Stimulated activated CD4-positive, alpha-beta T cell treated with anti-CD3 and anti-CD28 coated beads, Interleukin-1b, Interleukin-23, amount 100 ng/mL, for 4 hours (primary cell): ENCODE measurements around the gene TTC39B.
A peak's percentile ranks its signal among the peaks of the same experiment; 100 is the strongest.

Experiments used
- DNase-seq, 2 donors: peaks; one replicate each; pipeline ENCODE4 v3.0.0-alpha.2; 2020; ENCODE audit warnings: low read depth in 2 of 2

Gene TTC39B

DNA sequence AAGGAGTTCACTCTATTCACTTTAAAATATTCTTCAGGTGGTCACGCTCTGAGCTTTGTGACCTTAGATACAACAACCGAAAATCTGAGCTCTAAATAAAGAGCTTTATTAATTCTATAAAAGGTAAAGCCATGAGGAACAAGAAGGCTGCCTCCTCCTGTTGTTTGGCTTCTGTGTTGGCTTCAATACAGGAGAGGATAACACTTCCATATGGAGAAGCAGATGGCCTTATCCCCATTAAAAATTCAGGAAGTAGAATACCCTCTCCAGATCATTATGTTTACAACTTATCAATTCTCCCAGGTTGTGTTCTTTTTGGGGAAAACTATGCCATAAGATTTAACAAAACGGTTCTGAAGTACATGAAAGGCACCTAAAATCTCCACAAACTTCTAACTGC lies 128.4 kb downstream of the TTC39B start:
- DNase-seq: no peak

DNA sequence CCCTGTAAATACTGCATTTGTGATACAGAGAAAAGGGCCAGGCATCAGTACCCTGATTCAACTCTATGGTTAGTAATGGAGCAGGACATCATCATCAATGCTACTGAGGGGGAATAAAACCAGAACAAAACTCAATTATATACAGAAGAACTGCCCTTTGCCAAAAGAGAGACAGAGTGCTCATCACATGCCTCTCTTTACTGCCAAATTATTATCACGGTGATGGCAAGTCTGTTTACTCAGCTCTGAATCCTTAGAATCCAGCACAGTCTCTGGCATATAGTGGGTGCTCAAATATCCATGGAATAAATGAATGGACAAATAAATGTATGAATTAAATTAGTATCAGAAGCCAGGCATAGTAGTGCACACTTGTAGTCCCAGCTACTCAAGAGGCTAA lies 130.2 kb downstream of the TTC39B start:
- no peak for DNase-seq

DNA sequence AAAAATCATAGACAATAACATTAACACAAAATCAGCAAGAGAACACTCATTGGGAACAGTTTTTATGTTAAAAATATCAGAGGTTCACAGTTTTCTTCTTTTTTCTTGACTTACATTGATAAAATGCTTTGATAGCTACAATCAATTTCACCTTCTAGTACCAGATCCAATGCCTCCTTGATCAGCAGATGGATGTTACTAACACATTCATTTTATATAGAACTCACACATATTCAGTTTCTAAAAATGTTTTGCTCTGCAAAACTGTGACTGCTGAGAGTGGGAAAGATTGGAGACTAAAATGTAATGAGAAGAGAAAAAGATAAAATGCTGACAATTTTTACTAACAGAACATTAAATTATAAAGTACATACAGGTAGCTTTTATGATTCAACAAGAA lies 143.1 kb downstream of the TTC39B start:
- DNase-seq: no peak

DNA sequence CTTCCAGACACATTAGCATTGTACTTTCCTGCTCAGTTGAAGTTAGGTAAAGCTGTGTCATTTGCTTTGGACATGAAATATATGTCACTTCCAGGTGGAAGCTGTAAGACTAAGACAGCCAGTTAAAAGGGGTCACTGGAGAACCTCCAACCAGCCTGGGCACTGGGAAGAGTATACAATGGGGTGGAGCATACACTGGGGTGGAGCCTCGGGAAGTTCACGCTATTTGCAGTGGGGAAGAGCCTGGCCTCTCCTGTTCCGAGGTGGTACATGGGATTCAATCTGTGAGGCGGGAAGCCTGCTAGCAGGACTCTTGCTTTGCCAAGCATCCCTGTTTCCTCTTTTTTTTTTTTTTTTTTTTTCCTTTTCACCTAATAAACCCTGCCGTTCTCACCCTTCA lies 145.3 kb downstream of the TTC39B start:
- DNase-seq: no peak

DNA sequence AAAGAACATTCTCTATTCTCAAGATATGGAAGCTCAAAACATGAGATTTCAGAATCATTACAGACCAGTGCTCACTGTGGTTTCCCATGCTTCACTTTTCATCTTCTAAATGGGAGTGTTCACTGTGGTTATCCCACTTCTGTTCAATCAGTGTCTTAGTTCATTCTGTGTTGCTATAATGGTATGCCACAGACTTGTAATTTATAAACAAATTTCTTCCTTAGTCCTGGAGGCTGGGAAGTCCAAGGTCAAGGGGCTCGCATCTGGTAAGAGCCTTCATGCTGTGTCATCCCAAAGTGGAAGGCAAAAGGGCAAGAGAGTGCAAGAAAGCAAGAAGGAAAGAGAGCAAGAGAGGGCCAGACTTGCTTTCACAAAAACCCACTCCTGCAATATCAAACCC lies 146.3 kb downstream of the TTC39B start:
- DNase-seq: no peak

DNA sequence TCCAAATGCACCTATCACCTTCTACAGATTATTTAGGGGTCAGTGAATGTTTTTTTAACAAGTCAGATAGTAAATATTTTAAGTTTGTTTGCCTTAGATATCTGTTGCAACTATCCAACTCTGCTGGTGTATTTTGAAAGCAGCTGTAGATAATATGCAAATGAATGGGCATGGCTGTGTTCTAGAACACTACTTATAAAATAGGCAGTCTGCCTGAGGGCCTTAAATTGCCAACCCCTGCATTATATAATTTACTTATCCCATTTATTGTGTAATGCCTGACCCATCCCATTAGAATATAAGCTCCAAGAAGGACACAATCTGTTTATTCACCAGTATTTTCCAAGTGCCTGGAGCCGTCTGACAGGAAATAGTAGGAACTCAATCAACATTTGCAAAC lies 149.0 kb downstream of the TTC39B start:
- no peak for DNase-seq

DNA sequence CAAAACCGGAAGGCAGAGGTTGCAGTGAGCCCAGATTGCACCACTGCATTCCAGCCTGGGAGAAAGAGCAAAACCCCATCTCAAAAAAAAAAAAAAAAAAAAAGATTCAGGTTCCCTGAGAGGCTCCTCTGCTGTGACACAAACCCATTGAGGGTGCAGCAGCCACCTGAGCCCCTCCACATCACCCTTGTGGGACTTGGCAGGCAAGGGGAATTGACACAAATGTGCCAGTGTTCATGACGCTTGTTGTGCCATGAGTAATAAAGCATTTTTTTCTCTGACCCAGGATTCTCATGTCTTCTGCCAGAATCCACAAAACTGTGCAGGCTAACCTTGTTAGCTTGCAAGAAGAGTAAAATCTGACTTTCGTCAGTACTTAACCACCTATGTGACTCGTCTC lies 149.6 kb downstream of the TTC39B start:
- DNase-seq: no peak

DNA sequence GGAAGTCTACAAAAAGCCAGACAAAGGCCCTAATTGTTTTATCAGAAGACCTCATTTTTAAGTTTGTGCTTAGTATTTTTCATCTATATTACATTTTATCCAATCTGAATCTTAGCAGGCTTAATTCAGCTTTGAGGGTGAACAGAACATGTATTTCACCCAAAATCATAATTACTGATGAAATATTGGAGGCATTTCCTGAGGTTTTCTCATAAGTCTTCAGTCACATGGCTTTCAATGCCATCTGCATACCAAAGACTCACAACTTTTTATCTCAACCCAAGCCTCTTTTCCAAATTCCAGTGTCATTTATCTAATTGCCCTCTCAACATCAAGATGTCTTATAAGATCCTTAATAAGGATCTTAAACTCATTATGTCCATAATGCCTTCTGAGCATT lies 150.8 kb downstream of the TTC39B start:
- no peak for DNase-seq

DNA sequence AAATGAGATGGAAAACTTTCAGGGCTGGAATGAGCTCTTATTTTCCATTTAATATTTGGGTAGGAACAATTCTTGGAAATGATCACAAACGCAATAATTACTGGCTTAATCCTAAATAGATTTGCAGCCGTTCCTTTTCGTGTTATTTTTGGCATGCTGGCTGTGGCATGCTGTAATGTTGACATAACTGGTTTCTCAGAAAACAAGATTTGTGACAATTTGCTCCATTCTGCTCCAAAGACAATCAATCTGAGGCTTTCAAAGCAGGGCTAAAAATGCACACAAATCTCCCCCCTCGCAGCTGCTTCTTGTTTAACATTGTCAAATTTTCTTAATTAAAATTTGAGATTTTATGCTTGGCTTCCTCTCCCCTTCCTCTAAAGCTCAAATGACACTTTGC lies 151.2 kb downstream of the TTC39B start:
- DNase-seq: no peak

DNA sequence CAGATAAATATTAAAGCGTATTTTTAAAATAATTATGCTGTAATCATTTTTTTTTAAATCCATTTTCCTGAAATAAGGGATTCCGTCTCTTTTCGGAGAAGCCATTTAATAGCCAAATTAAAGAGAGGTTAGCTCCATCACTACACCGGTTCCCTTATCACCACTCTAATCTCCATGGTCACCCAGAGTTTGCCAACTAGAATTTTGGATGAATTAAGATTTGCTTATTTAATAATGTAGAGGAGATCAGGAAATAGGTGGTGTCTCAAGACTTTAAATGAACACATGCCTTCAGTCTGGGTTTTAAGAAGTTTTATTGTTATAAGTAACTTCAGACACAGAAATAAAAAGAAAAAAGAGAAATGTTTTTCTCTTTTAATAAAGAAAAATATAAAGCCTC lies 151.7 kb downstream of the TTC39B start:
- DNase-seq: no peak

DNA sequence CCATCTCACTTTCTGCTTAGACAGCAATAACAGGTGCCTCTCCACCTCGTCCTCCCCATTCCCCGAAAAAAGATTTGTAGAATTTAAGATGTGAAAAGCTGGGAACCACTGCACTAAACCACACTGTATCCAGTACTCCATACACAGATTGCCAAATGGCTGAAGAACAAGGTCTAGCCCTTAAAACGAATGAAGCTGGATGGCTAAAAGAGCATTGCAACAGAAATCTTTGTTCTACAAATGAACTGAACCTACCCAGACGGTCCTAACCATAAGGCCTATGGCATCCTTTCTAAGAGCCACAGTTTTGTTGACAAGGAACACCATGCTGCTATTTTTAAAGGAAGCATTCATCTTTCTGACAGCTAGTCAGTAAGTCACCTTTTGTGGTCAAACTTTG lies 152.3 kb downstream of the TTC39B start:
- DNase-seq: no peak

DNA sequence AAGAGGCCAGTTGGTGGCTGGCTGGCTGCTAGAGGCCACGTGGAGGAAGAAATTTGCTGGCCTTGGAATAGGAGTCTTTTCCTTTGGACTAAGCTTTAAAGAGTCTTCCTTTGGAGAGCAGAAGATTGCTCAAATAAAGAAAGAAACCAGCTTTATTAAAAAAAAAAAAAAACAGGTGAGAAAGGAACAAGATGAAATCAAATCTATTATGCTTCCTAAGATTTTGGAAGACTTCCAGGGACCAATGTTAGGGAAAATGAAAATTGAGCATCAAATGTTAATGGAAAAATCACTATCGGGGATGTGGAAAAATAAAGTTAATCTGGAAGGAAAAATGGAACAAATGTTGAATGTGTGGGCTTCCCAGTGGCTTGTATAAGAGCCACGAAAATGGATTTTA lies 153.1 kb downstream of the TTC39B start:
- DNase-seq: no peak

DNA sequence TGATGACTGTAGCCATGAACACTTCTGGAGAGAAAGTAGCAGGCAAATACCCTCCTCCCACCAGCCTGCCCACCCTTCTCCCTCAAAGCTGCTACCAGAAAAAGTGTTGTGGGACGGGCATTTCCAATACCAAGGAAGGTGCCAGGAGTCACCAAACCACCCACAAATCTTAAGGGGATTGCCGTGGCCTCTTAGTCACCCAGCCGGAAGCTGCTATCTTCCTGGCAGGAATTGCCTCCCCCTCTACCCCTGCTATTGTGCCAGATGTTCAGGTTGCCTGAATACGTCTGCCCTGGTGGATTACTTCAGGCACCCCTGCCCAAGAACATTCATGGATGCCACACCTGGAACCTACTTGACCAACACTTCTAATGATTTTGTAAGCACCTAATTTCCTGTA lies 156.1 kb downstream of the TTC39B start:
- no peak for DNase-seq

DNA sequence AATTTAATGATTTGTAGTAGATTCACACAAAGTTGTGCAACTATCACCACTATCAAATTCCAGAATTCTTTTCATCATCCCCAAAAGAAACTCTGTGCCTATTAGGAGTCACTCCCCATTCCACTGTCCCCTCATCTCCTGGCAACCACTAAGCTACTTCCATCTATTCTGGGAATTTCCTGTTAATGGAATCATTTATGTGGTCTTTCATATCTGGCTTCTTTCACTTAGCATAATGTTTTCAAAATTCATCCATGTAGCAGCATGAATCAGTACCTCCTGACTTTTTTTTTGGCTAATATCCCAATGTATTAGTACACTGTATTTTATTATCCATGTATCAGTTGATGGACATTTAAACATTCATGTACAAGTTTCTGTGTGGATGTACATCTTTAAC lies 157.6 kb downstream of the TTC39B start:
- DNase-seq: no peak

DNA sequence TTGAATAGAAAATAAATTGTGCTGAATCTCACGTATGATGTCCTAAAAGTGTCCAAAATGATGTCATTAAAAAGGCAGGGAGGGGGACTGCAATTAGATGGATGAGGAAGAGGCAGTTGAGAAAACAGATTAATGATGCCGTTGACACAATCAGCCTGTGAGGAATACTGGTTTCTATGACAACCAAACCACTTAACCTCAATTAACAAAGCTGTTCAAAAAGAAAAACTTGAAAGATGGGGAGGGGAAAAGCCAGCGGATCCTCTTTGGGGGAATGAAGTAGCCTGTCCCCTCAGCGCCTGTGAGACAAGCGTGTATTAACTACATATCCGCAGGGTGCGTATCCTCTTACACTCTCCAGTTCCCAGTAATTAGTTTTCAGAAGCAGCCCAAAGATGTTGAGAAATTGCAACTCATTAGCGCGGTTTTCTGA lies 160.7 kb downstream of the TTC39B start:
- DNase-seq: no peak

DNA sequence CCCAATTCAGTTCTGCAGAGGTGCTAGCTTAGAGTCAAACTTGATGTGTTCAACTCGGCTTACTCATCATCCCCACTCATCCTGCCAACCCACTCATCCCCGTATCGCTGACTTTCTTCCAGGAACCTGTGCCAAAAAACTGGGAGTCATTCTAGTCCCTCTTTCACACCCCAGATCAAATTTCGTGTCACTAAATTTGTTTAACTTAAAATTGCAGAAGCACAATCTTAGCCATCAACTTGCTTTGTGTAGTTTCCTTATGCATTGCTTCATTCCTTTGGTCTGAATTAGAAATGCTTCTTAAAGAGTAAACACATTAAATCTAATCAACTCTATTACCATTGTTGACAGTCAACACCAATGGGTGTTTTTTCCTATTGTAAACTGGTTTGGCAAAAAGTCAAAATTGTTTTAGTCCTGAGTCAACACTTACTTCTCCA lies 162.4 kb downstream of the TTC39B start:
- no peak for DNase-seq

DNA sequence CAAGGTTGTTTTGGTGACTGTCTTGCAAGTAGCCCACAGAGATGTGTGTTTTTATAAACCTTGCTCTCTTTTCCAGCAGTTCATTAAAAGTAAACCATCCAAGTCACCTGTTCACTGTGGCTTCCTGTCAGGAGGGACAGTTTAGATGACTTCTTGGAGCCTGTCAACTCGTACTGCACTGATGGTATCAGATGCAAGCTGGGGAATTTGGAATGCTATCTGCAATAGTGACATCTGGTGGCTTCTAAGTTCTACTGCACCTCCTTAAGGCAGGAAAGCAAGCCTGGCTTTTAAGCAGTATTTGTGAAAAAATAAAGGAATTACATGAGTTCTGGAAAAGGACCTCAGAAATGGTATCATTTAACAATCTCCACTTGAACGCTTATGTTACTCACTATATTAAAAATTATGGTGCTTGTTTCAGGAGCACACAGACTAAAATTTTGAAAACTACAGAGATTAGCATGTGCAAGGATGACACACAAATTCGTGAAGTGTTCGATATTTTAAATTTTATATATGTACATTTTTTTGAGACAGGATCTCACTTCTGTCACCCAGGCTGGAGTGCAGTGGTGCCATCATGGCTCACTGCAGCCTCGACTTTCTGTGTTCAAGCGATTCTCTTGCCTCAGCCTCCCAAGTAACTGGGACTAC lies 164.0 kb downstream of the TTC39B start:
- peak in 1 of 2 donors; percentile 4 for DNase-seq

DNA sequence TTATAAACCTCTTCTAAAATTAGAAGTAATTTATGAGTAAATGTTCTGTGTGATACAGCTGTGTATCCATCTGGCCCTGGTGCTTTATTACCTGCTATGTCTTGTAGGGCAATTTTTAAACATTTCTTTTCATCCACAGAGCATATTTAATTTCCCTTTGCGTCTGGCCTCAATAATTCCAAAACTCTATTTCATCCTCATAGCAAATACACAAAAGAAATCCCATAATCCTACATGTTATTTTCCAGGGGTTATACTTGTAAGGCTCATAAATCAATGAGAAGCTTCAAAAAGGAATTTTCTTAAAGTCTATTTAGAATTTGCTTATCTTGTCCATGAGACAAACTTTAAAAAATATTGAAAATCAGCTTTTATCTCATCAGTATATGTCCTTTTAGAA lies 167.0 kb downstream of the TTC39B start:
- DNase-seq: no peak

DNA sequence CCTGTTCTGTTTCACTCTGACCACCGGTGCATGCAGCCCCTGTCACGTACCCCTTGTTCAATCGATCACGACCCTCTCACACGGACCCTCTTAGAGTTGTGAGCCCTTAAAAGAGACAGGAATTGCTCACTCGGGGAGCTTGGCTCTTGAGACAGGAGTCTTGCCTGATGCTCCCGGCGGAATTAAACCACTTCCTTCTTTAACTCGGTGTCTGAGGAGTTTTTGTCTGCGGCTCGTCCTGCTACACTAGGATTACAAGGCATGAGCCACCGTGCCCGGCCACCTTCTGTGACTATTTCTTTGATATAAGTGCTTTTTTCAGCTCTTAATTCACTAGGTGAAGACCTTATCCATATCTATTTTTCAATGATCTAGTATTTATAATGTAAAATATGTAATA lies 167.5 kb downstream of the TTC39B start:
- DNase-seq: no peak

DNA sequence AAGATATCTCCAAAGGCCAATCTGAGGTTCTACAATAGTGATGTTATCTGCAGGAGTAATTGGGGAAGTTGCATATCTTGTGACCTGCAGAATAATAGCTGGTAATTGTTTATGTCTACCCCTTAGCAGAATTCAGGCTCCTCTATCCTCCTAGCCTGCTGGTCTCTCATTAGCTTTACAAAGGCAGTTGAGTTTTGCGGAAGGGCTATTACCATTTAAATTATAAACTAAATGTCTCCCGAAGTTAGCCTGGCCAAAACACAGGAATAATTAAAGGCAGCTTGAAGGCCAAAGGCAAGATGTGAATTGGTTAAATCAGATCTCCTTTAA lies 168.7 kb downstream of the TTC39B start:
- DNase-seq: no peak

DNA sequence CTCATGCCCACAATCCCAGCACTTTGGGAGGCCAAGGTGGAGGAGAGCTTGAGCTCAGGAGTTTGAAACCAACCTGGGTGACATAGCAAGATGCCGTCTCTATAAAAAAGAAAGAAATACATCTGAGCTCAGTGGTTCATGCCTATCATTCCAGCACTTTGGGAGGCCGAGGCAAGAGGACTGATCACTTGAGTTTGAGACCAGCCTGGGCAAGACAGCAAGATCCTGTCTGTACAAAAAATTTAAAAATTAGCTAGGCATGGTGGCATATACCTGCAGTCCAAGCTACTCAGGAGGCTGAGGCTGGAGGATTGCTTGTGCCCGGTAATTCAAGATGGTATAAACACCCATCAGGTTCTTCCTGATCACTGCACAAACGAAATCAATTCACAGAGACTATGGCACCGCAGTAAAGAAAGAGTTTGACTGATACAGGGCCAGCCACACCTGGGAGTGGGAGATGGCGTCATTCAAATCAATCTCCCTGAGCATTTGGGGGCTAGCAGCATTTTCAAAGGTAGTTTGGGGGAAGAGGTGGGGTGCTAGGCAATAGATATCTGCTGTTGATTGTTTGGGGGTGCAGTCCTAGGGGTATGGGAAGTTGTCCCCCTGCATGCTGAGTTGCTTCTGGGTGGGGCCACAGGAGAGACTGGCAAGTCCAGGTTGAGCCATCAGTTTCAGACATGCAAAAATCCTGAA lies 169.2 kb downstream of the TTC39B start:
- no peak for DNase-seq

DNA sequence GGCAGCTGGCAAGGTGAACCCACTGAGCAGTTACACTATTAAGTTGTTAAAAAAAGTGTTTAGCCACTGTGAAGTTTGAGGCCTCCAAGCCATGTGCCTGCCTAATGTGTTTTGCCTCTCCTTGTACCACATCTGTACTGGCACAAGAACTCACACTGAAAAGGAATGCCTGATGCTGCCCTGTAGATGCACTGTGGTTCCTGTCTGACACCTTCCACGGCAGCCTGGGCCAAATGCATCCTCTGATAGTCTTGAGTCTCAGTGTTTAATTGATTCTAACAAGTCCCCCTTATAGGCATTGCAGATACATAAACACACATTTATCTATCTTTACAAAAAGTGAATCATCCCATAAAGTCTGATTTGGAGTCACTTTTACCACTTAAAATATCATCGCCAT lies 169.9 kb downstream of the TTC39B start:
- DNase-seq: no peak

DNA sequence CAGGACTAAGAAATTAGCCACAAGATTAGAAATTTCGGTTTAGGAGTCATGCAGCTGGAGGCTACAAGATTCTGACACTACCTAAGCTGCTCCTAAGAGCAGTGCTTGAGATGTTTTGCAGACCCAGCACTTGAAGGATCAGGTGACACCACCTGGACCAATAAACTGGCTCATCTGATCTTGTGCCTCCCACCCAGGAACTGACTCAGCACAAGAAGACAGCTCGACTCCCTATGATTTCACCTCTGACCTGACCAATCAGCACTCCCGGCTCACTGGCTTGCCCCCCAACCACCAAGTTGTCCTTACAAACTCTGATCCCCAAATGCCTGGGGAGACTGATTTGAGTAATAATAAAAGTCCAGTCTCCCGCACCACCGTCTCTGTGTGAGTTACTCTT lies 170.4 kb downstream of the TTC39B start:
- DNase-seq: no peak
